SJCRH30 (cell line): ENCODE measurements around the gene CIAPIN1. TPM values are rescaled to one million over a fixed set of nuclear protein-coding genes. Genes with fewer than 3 reads are reported as not detected.
"Not testable (repeated sequence)": the region's sequence is repeated elsewhere in the genome, so short reads cannot be mapped to it uniquely, and the experiment has no call there.

Experiments used
- DNase-seq, 2 experiments: peaks; one replicate each; pipeline ENCODE4 v3.0.0-alpha.2; 2015 to 2020
- H3K27ac ChIP-seq: fragments of 250-450 bp; sonication (Bioruptor Pico); 2 replicates; pipeline ENCODE4 v1.5.1; 2020; ENCODE audit warnings: mild to moderate bottlenecking, moderate library complexity
- H3K27me3 ChIP-seq: fragments of 250-450 bp; sonication (Bioruptor Pico); 2 replicates; pipeline ENCODE4 v1.5.1; 2020; ENCODE audit warnings: mild to moderate bottlenecking, moderate library complexity
- H3K36me3 ChIP-seq: fragments of 250-450 bp; sonication (Bioruptor Pico); 2 replicates; pipeline ENCODE4 v1.5.1; 2020; ENCODE audit warnings: mild to moderate bottlenecking, moderate library complexity
- H3K4me1 ChIP-seq: fragments of 250-450 bp; sonication (Bioruptor Pico); 2 replicates; pipeline ENCODE4 v1.5.1; 2020; ENCODE audit warnings: mild to moderate bottlenecking, moderate library complexity
- H3K4me3 ChIP-seq: fragments of 250-450 bp; sonication (Bioruptor Pico); 2 replicates; pipeline ENCODE4 v1.5.1; 2020; ENCODE audit warnings: mild to moderate bottlenecking, moderate library complexity
- H3K9me3 ChIP-seq: fragments of 250-450 bp; sonication (Bioruptor Pico); replicated peaks from 2 replicates; pipeline ENCODE4 v1.5.1; 2020; ENCODE audit warnings: mild to moderate bottlenecking, moderate library complexity
- total RNA-seq: library from RNA; depleted of rRNA; stranded (reverse); fragments of >200 nt; shearing (Covaris generic); gene quantifications from 2 replicates; pipeline ENCODE4 v1.2.3, GENCODE V29; 2014

The CIAPIN1 gene
- total RNA-seq, 1 experiment from 2014 or later: 84.8 TPM

GRCh38 chr16:57471209-57471608, 24.0 kb upstream of the CIAPIN1 start:
- no peaks in the 10 kb centered on the region for H3K4me1 ChIP-seq
- H3K27me3 ChIP-seq: no peaks in the 10 kb centered on the region
- no peak overlapping the region for H3K27ac ChIP-seq
- H3K36me3 ChIP-seq: peaks cover 56% of the 10 kb centered on the region
- no peak for DNase-seq
- no peak overlapping the region for H3K4me3 ChIP-seq
- H3K9me3 ChIP-seq: no peaks in the 10 kb centered on the region

DNA sequence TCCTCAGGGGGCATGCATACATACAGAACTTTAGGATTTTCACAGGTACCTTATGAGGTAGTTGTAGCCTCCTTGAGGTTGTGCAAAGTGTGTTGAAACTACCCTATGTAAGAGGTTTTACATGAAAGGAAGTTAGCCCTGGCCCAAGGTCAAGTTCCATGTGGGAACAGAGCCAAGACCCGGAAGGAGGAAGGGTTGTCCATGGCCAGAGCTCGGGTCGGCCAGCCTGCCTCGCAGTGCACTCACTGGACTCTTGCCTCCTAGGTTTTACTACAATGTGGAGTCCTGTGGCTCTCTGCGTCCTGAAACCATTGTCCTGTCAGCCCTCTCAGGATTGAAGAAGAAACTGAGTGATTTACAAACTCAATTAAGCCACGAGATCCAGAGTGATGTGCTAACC, 23.5 kb upstream of the CIAPIN1 start:
- Histone ChIP-seq H3K4me3 (no peak overlapping the region), H3K27ac (no peak overlapping the region), H3K9me3 (no peaks in the 10 kb centered on the region), H3K36me3 (peaks cover 61% of the 10 kb centered on the region), H3K27me3 (no peaks in the 10 kb centered on the region), H3K4me1 (no peaks in the 10 kb centered on the region)
- DNase-seq: no peak

DNA sequence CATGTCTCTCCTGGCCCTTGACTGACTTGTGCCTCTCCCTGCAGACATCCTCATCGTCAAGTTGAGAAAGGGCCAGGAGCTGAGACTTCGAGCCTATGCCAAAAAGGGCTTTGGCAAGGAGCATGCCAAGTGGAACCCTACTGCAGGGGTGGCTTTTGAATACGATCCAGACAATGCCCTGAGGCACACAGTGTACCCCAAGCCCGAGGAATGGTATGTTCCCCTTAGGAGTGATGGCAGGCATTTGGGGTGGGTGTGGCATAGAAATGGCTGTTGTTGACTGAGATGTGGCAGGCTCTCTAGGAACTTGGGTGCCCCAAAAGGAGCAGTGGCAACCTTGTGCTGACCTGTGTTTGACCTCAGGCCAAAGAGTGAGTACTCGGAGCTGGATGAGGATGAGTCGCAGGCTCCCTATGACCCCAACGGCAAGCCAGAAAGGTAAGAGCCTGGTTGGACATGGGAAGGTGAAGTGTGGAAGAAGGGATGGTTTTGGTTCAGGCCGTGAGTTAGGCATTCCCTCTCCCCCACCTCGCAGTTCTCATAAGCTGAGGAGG, 22.8 kb upstream of the CIAPIN1 start:
- DNase-seq: no peak
- H3K4me1 ChIP-seq: no peaks in the 10 kb centered on the region
- H3K4me3 ChIP-seq: no peak overlapping the region
- H3K27ac ChIP-seq: no peak overlapping the region
- peaks cover 68% of the 10 kb centered on the region for H3K36me3 ChIP-seq
- H3K27me3 ChIP-seq: no peaks in the 10 kb centered on the region
- H3K9me3 ChIP-seq: no peaks in the 10 kb centered on the region

- no peak overlapping the region for H3K27ac ChIP-seq
Measured at GRCh38 chr16:57469046-57469445, 21.9 kb upstream of the CIAPIN1 start.

DNA sequence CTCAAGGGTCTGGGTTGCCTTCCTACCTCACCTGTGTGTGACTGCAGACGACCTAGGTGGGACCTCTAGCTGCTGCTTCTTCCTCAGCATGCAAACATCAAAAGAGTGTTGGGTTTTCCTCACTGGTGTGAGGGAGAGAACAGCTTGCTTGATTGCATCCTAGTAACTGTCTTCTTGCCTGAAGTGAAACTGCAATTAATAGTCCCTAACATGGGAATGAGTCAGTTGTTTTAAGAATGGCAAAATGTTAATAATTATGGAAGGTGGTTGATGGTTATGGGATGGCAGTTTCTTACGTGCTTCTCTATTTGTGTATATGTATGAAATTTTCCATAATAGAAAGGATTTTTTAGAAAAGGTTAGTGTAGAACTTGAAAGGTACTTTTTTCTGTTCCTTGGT, 21.2 kb upstream of the CIAPIN1 start:
- no peak for DNase-seq
- no peaks in the 10 kb centered on the region for H3K4me1 ChIP-seq
- H3K9me3 ChIP-seq: no peaks in the 10 kb centered on the region
- no peaks in the 10 kb centered on the region for H3K27me3 ChIP-seq
- H3K36me3 ChIP-seq: peaks cover 75% of the 10 kb centered on the region
- H3K27ac ChIP-seq: no peak overlapping the region
- no peak overlapping the region for H3K4me3 ChIP-seq

More at GRCh38 chr16:57469046-57469445, 21.9 kb upstream of the CIAPIN1 start:
- peaks cover 74% of the 10 kb centered on the region for H3K36me3 ChIP-seq
- no peak for DNase-seq
- no peaks in the 10 kb centered on the region for H3K4me1 ChIP-seq
- H3K27me3 ChIP-seq: no peaks in the 10 kb centered on the region
- H3K4me3 ChIP-seq: no peak overlapping the region
- H3K9me3 ChIP-seq: no peaks in the 10 kb centered on the region

DNA sequence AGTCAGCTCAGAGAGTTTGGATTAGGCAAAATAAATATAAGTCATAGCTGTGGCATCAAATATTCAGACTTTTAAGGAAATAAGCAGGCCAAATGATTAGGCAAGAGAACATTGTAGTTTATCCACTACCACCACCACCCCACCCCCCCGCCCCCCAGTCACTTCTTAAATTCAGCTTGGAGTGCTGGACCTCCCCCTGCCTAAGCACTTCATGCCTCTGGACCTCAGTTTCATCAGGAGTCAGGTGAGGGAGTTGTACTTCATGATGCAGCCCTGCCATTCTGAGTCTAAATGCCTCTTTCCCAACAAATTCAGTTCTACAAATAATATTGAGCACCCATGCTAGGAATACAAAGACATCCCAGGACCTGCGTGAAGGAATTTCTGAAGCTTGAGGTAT, 17.3 kb upstream of the CIAPIN1 start:
- H3K36me3 ChIP-seq: peaks cover 52% of the 10 kb centered on the region
- H3K4me1 ChIP-seq: no peaks in the 10 kb centered on the region
- H3K9me3 ChIP-seq: no peaks in the 10 kb centered on the region
- H3K27me3 ChIP-seq: no peaks in the 10 kb centered on the region
- no peak overlapping the region for H3K4me3 ChIP-seq
- DNase-seq: no peak
- no peak overlapping the region for H3K27ac ChIP-seq

DNA sequence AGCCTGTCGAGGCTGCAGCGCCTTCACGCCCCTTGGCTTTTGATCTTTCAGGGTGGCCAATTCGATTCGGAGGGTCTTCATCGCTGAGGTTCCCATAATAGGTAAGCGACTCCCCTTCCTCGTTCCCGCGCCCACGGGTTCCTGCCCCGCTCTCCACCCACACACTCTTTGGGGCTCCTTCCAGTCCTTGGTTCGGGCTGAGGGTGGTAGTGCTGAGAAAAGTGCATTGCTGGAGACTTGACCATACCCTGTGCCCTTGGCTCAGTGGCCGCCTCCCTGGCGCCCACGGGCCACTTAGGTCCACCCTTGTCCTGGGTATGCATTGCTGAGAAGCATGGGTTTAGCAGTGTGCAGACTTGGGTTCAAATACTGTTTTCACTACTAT, 15.8 kb upstream of the CIAPIN1 start:
- H3K9me3 ChIP-seq: no peaks in the 10 kb centered on the region
- H3K27me3 ChIP-seq: no peaks in the 10 kb centered on the region
- H3K27ac ChIP-seq: peak overlapping the region; percentile 27; the same call in 1 of the 2 replicates
- H3K4me3 ChIP-seq: peak overlapping the region; percentile 75
- H3K36me3 ChIP-seq: peaks cover 44% of the 10 kb centered on the region
- no peaks in the 10 kb centered on the region for H3K4me1 ChIP-seq
- no peak for DNase-seq

DNA sequence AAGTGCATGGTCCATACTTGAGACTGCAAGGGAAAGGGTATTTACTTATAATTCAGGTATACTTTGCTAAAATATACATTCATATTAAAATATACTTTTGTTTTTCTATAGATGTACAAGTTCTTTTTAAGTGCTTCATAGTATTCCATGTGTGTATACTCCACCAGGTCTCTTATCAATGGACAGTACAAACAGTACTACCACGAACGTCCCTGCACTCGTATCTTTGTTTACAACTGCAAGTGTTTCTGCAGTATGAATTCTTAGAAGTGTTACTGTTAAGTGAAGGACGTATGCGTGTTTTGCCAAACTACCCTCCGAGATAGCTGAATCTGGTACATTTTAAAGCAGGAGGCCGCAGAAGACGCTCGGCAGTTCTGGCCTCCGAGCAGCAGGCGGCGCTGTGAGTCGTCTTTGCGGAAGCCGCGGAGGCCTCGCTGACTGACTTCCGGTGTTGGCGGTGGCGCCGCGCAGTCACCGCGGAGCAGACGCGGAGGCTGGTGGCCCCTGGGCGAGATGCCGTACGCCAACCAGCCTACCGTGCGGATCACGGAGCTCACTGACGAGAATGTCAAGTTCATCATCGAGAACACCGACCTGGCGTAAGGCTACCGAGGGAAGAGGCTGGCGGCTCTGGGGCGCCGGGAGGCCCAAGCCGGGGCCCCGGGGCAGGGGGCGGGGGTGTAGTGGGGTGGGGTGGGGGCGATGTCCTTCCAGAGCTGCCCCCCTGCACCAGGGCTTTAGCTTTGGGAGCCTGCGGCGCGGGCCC, 15.2 kb upstream of the CIAPIN1 start, which contains the start of gene POLR2C:
POLR2C (plus strand) TSS at position 471 of the 769 bp plus-strand sequence; CDS start at position 517, 46 bp downstream.
- no peaks in the 10 kb centered on the region for H3K4me1 ChIP-seq
- peak; percentile 89 to 92 for DNase-seq
- no peaks in the 10 kb centered on the region for H3K27me3 ChIP-seq
- peaks cover 42% of the 10 kb centered on the region for H3K36me3 ChIP-seq
- peak within 1 kb of the TSS; percentile 27; the same call in 1 of the 2 replicates for H3K27ac ChIP-seq
- no peaks in the 10 kb centered on the region for H3K9me3 ChIP-seq
- peak within 1 kb of the TSS; percentile 75 for H3K4me3 ChIP-seq

DNA sequence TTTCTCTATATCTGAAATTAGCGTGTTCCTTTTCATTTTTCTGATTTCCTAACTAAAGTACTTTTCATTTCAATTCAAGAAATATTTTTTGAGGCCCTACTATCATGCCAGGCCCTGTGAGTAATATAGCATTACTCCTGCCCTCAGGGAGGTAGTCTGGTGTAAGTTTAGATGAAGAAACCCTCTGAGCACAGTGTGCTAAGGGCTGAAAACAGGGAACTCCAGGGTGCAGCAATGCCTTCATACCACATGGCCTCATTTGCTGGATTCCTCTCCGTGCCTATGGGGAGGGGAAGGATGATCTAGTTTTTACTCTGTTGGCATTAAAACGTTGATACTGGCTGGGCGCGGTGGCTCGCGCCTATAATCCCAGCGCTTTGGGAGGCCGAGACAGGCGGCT, 4.8 kb upstream of the CIAPIN1 start:
- Histone ChIP-seq H3K9me3 (no peaks in the 10 kb centered on the region), H3K27me3 (no peaks in the 10 kb centered on the region), H3K4me1 (no peaks in the 10 kb centered on the region), H3K27ac (no peak overlapping the region), H3K4me3 (no peak overlapping the region), H3K36me3 (peaks cover 45% of the 10 kb centered on the region)
- no peak for DNase-seq

- DNase-seq: peak; percentile 45 to 56
- H3K27me3 ChIP-seq: no peaks in the 10 kb centered on the region
- H3K36me3 ChIP-seq: peaks cover 9% of the 10 kb centered on the region
- peak overlapping the region; percentile 90 for H3K27ac ChIP-seq
- H3K9me3 ChIP-seq: no peaks in the 10 kb centered on the region
- no peaks in the 10 kb centered on the region for H3K4me1 ChIP-seq
- H3K4me3 ChIP-seq: peak overlapping the region; percentile 92
Measured at GRCh38 chr16:57446531-57447185, 527 bp downstream of the CIAPIN1 start.

DNA sequence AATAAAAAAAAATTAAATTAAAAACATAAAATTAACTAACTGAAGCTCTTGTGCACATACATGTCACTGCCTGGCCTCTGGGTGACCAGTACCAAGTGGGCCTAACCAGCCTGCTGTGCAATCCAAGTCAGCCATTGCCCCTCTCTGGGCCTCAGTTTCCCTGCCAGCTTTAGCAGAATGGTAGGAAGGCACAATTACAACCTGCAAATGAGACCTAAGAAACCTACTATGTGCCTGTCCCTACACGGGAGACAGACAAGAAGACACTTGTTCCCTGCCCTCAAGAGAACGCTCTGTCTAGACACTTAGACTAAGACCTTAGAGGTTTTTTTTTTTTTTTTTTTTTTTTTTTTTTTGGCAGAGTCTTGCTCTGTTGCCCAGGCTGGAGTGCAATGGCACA, 1.7 kb downstream of the CIAPIN1 start:
- no peak overlapping the region for H3K4me3 ChIP-seq
- H3K27ac ChIP-seq: no peak overlapping the region
- H3K9me3 ChIP-seq: no peaks in the 10 kb centered on the region; the same call in 1 of the 2 replicates
- H3K36me3 ChIP-seq: peaks cover 12% of the 10 kb centered on the region
- no peak for DNase-seq
- H3K27me3 ChIP-seq: no peaks in the 10 kb centered on the region
- no peaks in the 10 kb centered on the region for H3K4me1 ChIP-seq

- Histone ChIP-seq H3K4me3 (no peak overlapping the region), H3K9me3 (peaks cover 4% of the 10 kb centered on the region; the same call in 1 of the 2 replicates), H3K27me3 (no peaks in the 10 kb centered on the region), H3K36me3 (peaks cover 20% of the 10 kb centered on the region), H3K27ac (no peak overlapping the region), H3K4me1 (no peaks in the 10 kb centered on the region)
- DNase-seq: no peak
Measured at GRCh38 chr16:57444711-57445110, 2.5 kb downstream of the CIAPIN1 start.

GRCh38 chr16:57440551-57440950, 6.6 kb downstream of the CIAPIN1 start:
- not testable (repeated sequence) for DNase-seq, H3K4me1 ChIP-seq, H3K4me3 ChIP-seq, H3K27ac ChIP-seq, H3K27me3 ChIP-seq, H3K9me3 ChIP-seq
- H3K36me3 ChIP-seq: peaks cover 48% of the 10 kb centered on the region

GRCh38 chr16:57439947-57440346, 7.2 kb downstream of the CIAPIN1 start:
- H3K27ac ChIP-seq, H3K4me1 ChIP-seq, H3K27me3 ChIP-seq, DNase-seq, H3K4me3 ChIP-seq, H3K9me3 ChIP-seq: not testable (repeated sequence)
- H3K36me3 ChIP-seq: peaks cover 48% of the 10 kb centered on the region

DNA sequence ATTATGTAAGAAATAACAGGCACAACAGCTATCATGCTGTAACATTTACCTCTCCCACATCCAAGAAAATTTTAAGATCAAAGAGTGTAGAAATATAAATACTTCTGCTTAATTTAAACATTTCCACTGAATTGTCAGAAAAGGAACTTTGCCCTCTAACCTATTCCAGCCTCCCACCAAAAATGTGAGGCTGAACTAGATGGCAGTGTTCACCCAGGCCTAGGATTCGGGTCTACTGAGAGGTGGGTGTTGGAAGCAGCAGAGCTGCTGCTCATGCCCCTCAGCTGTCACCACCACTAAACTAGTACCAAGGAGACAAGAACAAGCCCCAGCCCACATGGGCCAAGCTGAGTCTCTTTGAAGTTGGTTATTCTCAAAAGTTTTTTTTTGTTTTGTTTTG, 11.3 kb downstream of the CIAPIN1 start:
- H3K4me3 ChIP-seq: no peak overlapping the region
- no peak overlapping the region for H3K27ac ChIP-seq
- H3K36me3 ChIP-seq: peaks cover 79% of the 10 kb centered on the region
- DNase-seq: no peak
- no peaks in the 10 kb centered on the region for H3K4me1 ChIP-seq
- H3K9me3 ChIP-seq: peaks cover 6% of the 10 kb centered on the region; the same call in 1 of the 2 replicates
- H3K27me3 ChIP-seq: no peaks in the 10 kb centered on the region
